HCT116 (cell line): ENCODE measurements around the gene NBL1. TPM values are rescaled to one million over a fixed set of nuclear protein-coding genes. Genes with fewer than 3 reads are reported as not detected.
A peak's percentile ranks its signal among the peaks of the same experiment; 100 is the strongest.

Source experiments
- ATAC-seq: fragments of 200-7000 bp; cut with Tn5 transposase; 2 replicates; pipeline ENCODE4 v1.9.1; 2020; ENCODE audit warnings: mild to moderate bottlenecking, moderate library complexity
- BruUV-seq: library from RNA; stranded (reverse); fragments of 400-500 nt; replicated peaks from 2 replicates; lab custom pipeline; 2021; lab: Mats Ljungman, UMichigan
- CTCF ChIA-PET: fragments of 300-600 bp; sonication (Branson Sonifier 250); formaldehyde crosslinking; loops from one replicate; lab custom pipeline; 2021; ENCODE audit warnings: antibody characterized with exemption; lab: Charles Lee
- POLR2A ChIA-PET: fragments of 300-600, 350-600 bp; sonication (Branson Sonifier 250); formaldehyde crosslinking; loops from one replicate; lab custom pipeline; 2021; ENCODE audit warnings: antibody characterized with exemption; lab: Charles Lee
- RAD21 ChIA-PET, 2 experiments: fragments of 300-600 bp; sonication (Branson Sonifier 250); formaldehyde crosslinking; loops; one replicate each; lab custom pipeline; 2023; ENCODE audit warnings: low total read pairs in 2 of 2; ENCODE audit not compliant: uncharacterized antibody in 2 of 2, unreplicated experiment in 2 of 2, low non-redundant PET in 1 of 2; lab: Charles Lee
- DNase-seq: peaks from one replicate; pipeline ENCODE4 v3.0.0-alpha.2; 2010; ENCODE audit warnings: low read depth, low spot score
- H2AFZ ChIP-seq: fragments of 200-600 bp; shearing (Covaris generic), sonication (generic); 2 replicates; pipeline ENCODE4 v1.6.1; 2017; ENCODE audit warnings: low read depth, mixed run types, mixed read lengths, antibody characterized with exemption, low read length; ENCODE audit not compliant: poor library complexity, severe bottlenecking
- H3K27ac ChIP-seq: 2 replicates; pipeline ENCODE4 v1.5.1; 2012; ENCODE audit warnings: low read depth, low read length
- H3K27me3 ChIP-seq: fragments of 200-600 bp; sonication (generic); 2 replicates; pipeline ENCODE4 v1.6.1; 2016; ENCODE audit warnings: mixed run types, low read length, mixed read lengths; ENCODE audit not compliant: insufficient read depth
- H3K36me3 ChIP-seq, 2 experiments: fragments of 200-500 bp in 1 of 2; fragments of 200-600 bp in 1 of 2; sonication (Bioruptor generic) in 1 of 2; sonication (generic) in 1 of 2; 2 replicates each; pipeline versions ENCODE4 v1.5.1 to v1.6.1; 2014 to 2016; ENCODE audit warnings: low read length in 2 of 2, inconsistent platforms in 1 of 2, mixed read lengths in 1 of 2, mixed run types in 1 of 2; ENCODE audit not compliant: insufficient read depth in 2 of 2, control insufficient read depth in 1 of 2
- H3K4me1 ChIP-seq, 2 experiments: fragments of 200-600 bp in 1 of 2; sonication (generic) in 1 of 2; 2 replicates each; pipeline versions ENCODE4 v1.5.1 to v1.6.1; 2012 to 2017; ENCODE audit warnings: low read length in 2 of 2, inconsistent platforms in 1 of 2, mild to moderate bottlenecking in 1 of 2, mixed read lengths in 1 of 2, mixed run types in 1 of 2, moderate library complexity in 1 of 2; ENCODE audit not compliant: insufficient read depth in 2 of 2, control insufficient read depth in 1 of 2
- H3K4me2 ChIP-seq: fragments of 200-600 bp; sonication (generic); 2 replicates; pipeline ENCODE4 v1.6.1; 2017; ENCODE audit warnings: mixed run types, low read length, mixed read lengths
- H3K4me3 ChIP-seq, 2 experiments: fragments of 200-600 bp in 1 of 2; sonication (generic) in 1 of 2; replicated peaks in 1 of 2; 2 replicates each; pipeline ENCODE4 v1.5.1; 2011 to 2016; ENCODE audit warnings: low read length in 2 of 2, control low read depth in 1 of 2, low read depth in 1 of 2, mild to moderate bottlenecking in 1 of 2, mixed read lengths in 1 of 2, mixed run types in 1 of 2
- H3K79me2 ChIP-seq: fragments of 200-600 bp; sonication (generic); 2 replicates; pipeline ENCODE4 v1.6.1; 2017; ENCODE audit warnings: mild to moderate bottlenecking, mixed run types, low read length, moderate library complexity, mixed read lengths; ENCODE audit not compliant: insufficient read depth
- H3K9ac ChIP-seq: fragments of 200-600 bp; sonication (generic); 2 replicates; pipeline ENCODE4 v1.6.1; 2016; ENCODE audit warnings: low read length, mixed read lengths
- H3K9me2 ChIP-seq: fragments of 200-600 bp; sonication (generic), shearing (Covaris generic); 2 replicates; pipeline ENCODE4 v1.6.1; 2017; ENCODE audit warnings: mixed run types, mild to moderate bottlenecking, moderate library complexity; ENCODE audit not compliant: insufficient read depth
- H3K9me3 ChIP-seq, 2 experiments: fragments of 200-500 bp in 1 of 2; fragments of 200-600 bp in 1 of 2; sonication (Bioruptor generic) in 1 of 2; sonication (generic) in 1 of 2; 2 replicates each; pipeline ENCODE4 v1.6.1; 2014 to 2017; ENCODE audit warnings: low read length in 2 of 2, mixed read lengths in 2 of 2, inconsistent platforms in 1 of 2, low read depth in 1 of 2, mild to moderate bottlenecking in 1 of 2, mixed run types in 1 of 2, moderate library complexity in 1 of 2; ENCODE audit not compliant: control insufficient read depth in 1 of 2, insufficient read depth in 1 of 2
- H4K20me1 ChIP-seq: fragments of 200-600 bp; sonication (generic), shearing (Covaris generic); 2 replicates; pipeline ENCODE4 v1.6.1; 2017; ENCODE audit warnings: mixed run types, mild to moderate bottlenecking, moderate library complexity; ENCODE audit not compliant: insufficient read depth
- JUND ChIP-seq: IDR thresholded peaks from 2 replicates; pipeline ENCODE4 v1.6.1; 2012
- SP1 ChIP-seq: IDR thresholded peaks from 2 replicates; pipeline ENCODE4 v1.6.1; 2012; ENCODE audit warnings: low read depth
- intact Hi-C: fragments of 100-400 bp; cut with micrococcal nuclease; formaldehyde crosslinking; loops from 2 replicates; pipeline ENCODE4 v1.10.0; 2022
- total RNA-seq: library from RNA; stranded (reverse); gene quantifications from one replicate; pipeline ENCODE4 v1.2.1, GENCODE V29; 2021; ENCODE audit not compliant: unreplicated experiment
- TF ChIP-seq, protein P1 (sequence below): IDR thresholded peaks from 2 replicates; pipeline ENCODE4 v1.6.1; 2012; ENCODE audit warnings: low read depth

Gene NBL1
- total RNA-seq, 1 experiment from 2014 or later = 75.4 TPM

GRCh38 chr1:19675797-19676196 is 31.7 kb downstream of the NBL1 start:
- Histone ChIP-seq H3K4me2 (no peak overlapping the region), H3K4me1 (no peaks in the 10 kb centered on the region), H3K27ac (no peak overlapping the region), H3K36me3 (no peaks in the 10 kb centered on the region), H3K9me3 (no peaks in the 10 kb centered on the region), H3K4me3 (no peak overlapping the region), H3K27me3 (0 out of 2 replicates have a peak, but pooled peaks cover 5% of the 10 kb centered on the region), H3K9me2 (no peaks in the 10 kb centered on the region), H4K20me1 (no peaks in the 10 kb centered on the region), H3K79me2 (no peaks in the 10 kb centered on the region), H2AFZ (no peak overlapping the region), H3K9ac (no peak overlapping the region)
- intact Hi-C loops = no loop called here
- no peak for DNase-seq
- TF ChIP-seq JUND = no peak
- no peak for TF ChIP-seq SP1
- no TSS peak for BruUV-seq
- ATAC-seq = no peak
- ChIA-PET POLR2A (no interaction called here), CTCF (interaction anchor here (1.9 kb wide), 1 partner anchor 13 kb away, joined by 5 read pairs; no protein-coding TSS in a partner anchor), RAD21 (no interaction called here)

DNA sequence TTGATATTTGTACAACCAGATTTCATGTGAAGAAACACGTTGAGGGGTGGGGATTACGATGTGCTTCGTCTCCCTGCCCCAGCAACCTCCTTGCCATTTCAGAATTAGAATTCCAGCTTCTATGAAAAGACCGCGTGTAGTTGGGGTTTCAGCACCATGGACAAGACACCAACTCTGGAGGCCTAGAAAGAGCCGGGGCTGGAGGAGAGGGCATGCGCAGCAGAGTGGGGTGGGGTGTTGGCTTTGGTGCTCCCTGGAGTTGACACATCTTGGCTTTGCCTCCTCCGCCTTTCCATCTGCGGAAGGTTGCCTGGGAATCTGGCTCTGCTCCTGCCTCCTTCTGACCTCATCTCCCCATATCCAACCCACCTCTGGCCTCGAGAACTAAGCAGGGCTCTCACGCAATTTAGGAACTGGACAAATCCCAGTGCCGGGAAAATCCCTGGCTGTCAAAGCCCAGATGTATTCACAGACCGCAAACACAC is 32.4 kb downstream of the NBL1 start:
- Histone ChIP-seq H4K20me1 (no peaks in the 10 kb centered on the region), H3K9me3 (no peaks in the 10 kb centered on the region), H2AFZ (no peak overlapping the region), H3K4me3 (no peak overlapping the region), H3K9me2 (no peaks in the 10 kb centered on the region), H3K27ac (no peak overlapping the region), H3K4me2 (no peak overlapping the region), H3K36me3 (no peaks in the 10 kb centered on the region), H3K4me1 (no peaks in the 10 kb centered on the region), H3K9ac (no peak overlapping the region), H3K79me2 (no peaks in the 10 kb centered on the region), H3K27me3 (0 out of 2 replicates have a peak, but pooled peaks cover 5% of the 10 kb centered on the region)
- intact Hi-C loops = no loop called here
- ATAC-seq = peak; percentile 68
- TF ChIP-seq, protein P1, sequence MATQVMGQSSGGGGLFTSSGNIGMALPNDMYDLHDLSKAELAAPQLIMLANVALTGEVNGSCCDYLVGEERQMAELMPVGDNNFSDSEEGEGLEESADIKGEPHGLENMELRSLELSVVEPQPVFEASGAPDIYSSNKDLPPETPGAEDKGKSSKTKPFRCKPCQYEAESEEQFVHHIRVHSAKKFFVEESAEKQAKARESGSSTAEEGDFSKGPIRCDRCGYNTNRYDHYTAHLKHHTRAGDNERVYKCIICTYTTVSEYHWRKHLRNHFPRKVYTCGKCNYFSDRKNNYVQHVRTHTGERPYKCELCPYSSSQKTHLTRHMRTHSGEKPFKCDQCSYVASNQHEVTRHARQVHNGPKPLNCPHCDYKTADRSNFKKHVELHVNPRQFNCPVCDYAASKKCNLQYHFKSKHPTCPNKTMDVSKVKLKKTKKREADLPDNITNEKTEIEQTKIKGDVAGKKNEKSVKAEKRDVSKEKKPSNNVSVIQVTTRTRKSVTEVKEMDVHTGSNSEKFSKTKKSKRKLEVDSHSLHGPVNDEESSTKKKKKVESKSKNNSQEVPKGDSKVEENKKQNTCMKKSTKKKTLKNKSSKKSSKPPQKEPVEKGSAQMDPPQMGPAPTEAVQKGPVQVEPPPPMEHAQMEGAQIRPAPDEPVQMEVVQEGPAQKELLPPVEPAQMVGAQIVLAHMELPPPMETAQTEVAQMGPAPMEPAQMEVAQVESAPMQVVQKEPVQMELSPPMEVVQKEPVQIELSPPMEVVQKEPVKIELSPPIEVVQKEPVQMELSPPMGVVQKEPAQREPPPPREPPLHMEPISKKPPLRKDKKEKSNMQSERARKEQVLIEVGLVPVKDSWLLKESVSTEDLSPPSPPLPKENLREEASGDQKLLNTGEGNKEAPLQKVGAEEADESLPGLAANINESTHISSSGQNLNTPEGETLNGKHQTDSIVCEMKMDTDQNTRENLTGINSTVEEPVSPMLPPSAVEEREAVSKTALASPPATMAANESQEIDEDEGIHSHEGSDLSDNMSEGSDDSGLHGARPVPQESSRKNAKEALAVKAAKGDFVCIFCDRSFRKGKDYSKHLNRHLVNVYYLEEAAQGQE = peak; percentile 87
- no peak for TF ChIP-seq JUND
- no peak for DNase-seq
- no TSS peak for BruUV-seq
- ChIA-PET POLR2A (interaction anchor here (0.6 kb wide), 1 partner anchor 14 kb away, joined by 3 read pairs; no protein-coding TSS in a partner anchor), RAD21 (no interaction called here), CTCF (interaction anchor here (0.9 to 1.9 kb wide), 2 partner anchors 14 to 28 kb away, joined by 3 to 5 read pairs; no protein-coding TSS in a partner anchor)
